ENCODE measurements around the gene ADARB1. TPM values are rescaled to one million over a fixed set of nuclear protein-coding genes. Genes with fewer than 3 reads are reported as not detected.

ADARB1 gene
- total and polyA plus RNA-seq, 12 donors, result 7.2 to 21.6 (median 16.1) TPM

- H3K36me3 ChIP-seq (replicated peaks in 1 of 2), result peaks cover 0 to 3% of the 10 kb centered on the region in 2 donors
- H3K27me3 ChIP-seq, result no peaks in the 10 kb centered on the region
- 77 to 82% (median 80%) methylated on average over 19 to 20 of the region's 20 CpGs for WGBS, 4 donors
- no peaks in the 10 kb centered on the region for H3K4me1 ChIP-seq (replicated peaks in 1 of 2)
- TF ChIP-seq POLR2A (IDR thresholded peaks at IDR 0.05), result no peak
- TF ChIP-seq CTCF (IDR thresholded peaks at IDR 0.05), result no peak
- no peak overlapping the region for H3K4me3 ChIP-seq
- H3K27ac ChIP-seq, result no peak overlapping the region
- DNase-seq, result no peak
- peaks cover 0 to 12% (median 0%) of the 10 kb centered on the region in 3 donors for H3K9me3 ChIP-seq (replicated peaks in 1 of 3)
- intact Hi-C loops (cut with DNase I), result no loop called here
Observed at GRCh38 chr21:45246386-45247320, 172.3 kb downstream of the ADARB1 start.

DNA sequence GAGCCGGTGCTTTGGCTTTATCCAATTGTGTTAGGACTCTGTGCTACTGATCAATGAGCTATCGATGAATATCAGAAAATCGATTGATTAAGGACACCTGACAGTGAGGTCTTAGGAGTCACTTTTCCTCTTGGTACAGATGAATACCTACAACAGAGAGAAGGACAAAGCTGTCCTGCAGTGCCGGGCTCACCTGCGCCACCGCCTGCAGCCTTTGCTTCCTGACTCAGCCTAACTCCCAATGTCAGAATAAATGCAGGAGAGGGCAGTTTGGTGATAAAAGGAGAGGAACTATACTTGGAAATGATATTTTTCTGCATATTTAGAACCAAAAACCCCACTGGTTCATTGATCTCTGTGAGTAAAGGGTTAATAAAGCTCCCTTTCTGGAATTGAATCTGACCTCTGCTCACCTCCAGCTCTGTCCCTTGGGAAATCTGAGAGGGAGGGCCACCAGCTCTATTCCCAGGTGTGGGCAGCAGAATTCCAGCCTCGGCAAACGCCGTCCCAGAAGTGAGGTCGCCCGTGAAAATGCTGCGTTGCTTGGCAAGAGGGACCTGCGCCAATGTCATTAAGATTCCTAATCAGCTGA lies 174.0 kb downstream of the ADARB1 start:
- TF ChIP-seq CTCF (IDR thresholded peaks at IDR 0.05) (no peak), POLR2A (IDR thresholded peaks at IDR 0.05) (no peak)
- no peak overlapping the region for H3K4me3 ChIP-seq
- H3K9me3 ChIP-seq (replicated peaks in 1 of 3), result peaks cover 0 to 9% (median 0%) of the 10 kb centered on the region in 3 donors
- DNase-seq, result no peak
- H3K4me1 ChIP-seq (replicated peaks in 1 of 2), result no peaks in the 10 kb centered on the region
- H3K27me3 ChIP-seq, result no peaks in the 10 kb centered on the region
- H3K27ac ChIP-seq, result no peak overlapping the region
- peaks cover 0 to under 1% of the 10 kb centered on the region in 2 donors for H3K36me3 ChIP-seq (replicated peaks in 1 of 2)
- 39 to 67% (median 51%) methylated on average over 8 to 13 of the region's 13 CpGs for WGBS, 4 donors
- intact Hi-C loops (cut with DNase I), result no loop called here

DNA sequence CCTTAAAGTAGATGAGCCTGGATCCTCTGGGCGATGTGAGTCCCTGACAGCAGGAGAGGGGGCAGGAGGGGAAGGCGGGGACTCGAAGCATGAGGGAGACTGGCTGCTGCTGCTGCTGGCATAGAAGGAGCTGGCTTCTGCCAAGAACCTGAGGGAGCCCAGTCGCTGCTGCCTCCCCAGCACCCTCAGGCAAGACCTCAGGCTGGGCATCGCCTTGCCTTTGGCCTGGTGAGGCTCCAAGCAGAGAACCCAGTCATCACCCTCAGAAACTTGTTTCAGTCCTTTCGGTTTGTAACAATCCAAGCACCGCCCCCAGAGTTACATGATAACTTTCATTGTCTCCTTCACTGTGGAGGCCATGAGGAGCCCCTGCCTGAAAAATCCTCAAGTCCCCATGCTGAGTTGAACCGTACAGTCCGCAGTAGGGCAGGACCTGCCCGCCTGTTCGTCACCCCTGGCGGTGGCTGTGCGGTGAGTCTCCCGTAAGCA lies 174.6 kb downstream of the ADARB1 start:
- H3K27ac ChIP-seq, result no peak overlapping the region
- no peaks in the 10 kb centered on the region for H3K27me3 ChIP-seq
- H3K36me3 ChIP-seq (replicated peaks in 1 of 2), result no peaks in the 10 kb centered on the region
- H3K4me3 ChIP-seq, result no peak overlapping the region
- peak in 2 of 7 donors; percentile 21 to 75 for DNase-seq
- TF ChIP-seq CTCF (IDR thresholded peaks at IDR 0.05) (no peak), POLR2A (IDR thresholded peaks at IDR 0.05) (no peak)
- intact Hi-C loops (cut with DNase I), result no loop called here
- H3K9me3 ChIP-seq (replicated peaks in 1 of 3), result peaks cover 0 to 4% (median 0%) of the 10 kb centered on the region in 3 donors
- H3K4me1 ChIP-seq (replicated peaks in 1 of 2), result no peaks in the 10 kb centered on the region
- 37 to 67% (median 53%) methylated on average over 12 to 14 of the region's 14 CpGs for WGBS, 4 donors

- no peaks in the 10 kb centered on the region for H3K27me3 ChIP-seq
- WGBS, 4 donors, result 89 to 97% (median 91%) methylated on average over 6 of the region's 6 CpGs
- intact Hi-C loops (cut with DNase I), result no loop called here
- no peak for DNase-seq
- no peak overlapping the region for H3K4me3 ChIP-seq
- no peak overlapping the region for H3K27ac ChIP-seq
- no peak for TF ChIP-seq CTCF (IDR thresholded peaks at IDR 0.05)
- no peak for TF ChIP-seq POLR2A (IDR thresholded peaks at IDR 0.05)
- no peaks in the 10 kb centered on the region for H3K36me3 ChIP-seq (replicated peaks in 1 of 2)
- no peaks in the 10 kb centered on the region for H3K4me1 ChIP-seq (replicated peaks in 1 of 2)
- H3K9me3 ChIP-seq (replicated peaks in 1 of 3), result no peaks in the 10 kb centered on the region
Observed at GRCh38 chr21:45249626-45250025, 175.2 kb downstream of the ADARB1 start.
